Mammary epithelial cell (primary cell): ENCODE measurements around the gene G6PC3.

Experiments used
- EZH2 ChIP-seq: IDR thresholded peaks from 2 replicates; pipeline ENCODE4 v1.6.1; 2012; ENCODE audit warnings: low read length, inconsistent platforms, borderline replicate concordance
- TF ChIP-seq, protein P1 (sequence below), 2 donors: IDR thresholded peaks in 1 of 2; conservative IDR thresholded peaks in 1 of 2; 2 replicates each; pipeline ENCODE4 v1.5.1; 2011 to 2012; ENCODE audit warnings: inconsistent platforms in 2 of 2, low read length in 2 of 2, mild to moderate bottlenecking in 2 of 2, control low read depth in 1 of 2, low read depth in 1 of 2; ENCODE audit not compliant: insufficient read depth in 1 of 2; ENCODE audit errors: extremely low read depth in 1 of 2

DNA sequence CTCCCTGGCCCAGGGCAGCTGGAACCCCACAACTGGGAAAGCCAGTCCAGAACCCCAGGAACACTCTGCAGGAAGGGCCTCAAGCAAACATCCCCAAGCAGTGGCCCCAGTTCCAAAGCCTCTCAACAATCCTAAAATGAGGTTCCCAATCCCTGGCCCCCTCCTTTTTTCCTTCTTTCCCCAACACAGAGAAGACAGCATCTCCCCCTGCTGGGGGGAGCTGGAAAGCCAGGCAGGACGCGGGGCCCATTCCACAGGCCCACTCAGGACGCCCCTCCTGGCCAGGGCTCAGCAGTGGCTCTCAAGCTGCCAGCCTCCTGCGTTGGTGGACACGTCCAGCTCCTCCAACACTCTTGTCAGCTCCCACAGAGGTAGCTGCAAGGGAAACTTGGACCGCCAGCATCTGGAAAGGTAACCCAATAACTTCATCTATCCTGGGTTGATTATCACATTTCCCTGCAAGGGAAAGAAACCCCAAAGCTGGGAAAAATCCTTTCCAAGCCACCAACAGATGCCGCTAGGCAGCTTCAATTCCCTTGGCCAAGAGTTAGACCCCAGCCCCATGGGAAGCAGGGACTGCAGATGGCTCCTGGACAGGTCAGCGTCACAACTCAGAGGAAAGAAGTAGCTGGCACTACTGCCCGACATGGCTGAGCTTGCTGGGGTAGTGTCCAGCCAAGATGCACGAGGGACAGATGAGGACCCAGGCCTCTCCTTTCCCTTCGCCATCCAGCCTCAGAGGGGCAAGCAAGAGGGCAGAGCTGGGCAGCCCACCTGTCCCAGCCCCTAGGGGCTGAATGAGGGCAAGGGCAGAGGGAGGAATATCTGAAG lies 45.3 kb downstream of the G6PC3 start:
- TF ChIP-seq EZH2, result no peak
- TF ChIP-seq, protein P1, sequence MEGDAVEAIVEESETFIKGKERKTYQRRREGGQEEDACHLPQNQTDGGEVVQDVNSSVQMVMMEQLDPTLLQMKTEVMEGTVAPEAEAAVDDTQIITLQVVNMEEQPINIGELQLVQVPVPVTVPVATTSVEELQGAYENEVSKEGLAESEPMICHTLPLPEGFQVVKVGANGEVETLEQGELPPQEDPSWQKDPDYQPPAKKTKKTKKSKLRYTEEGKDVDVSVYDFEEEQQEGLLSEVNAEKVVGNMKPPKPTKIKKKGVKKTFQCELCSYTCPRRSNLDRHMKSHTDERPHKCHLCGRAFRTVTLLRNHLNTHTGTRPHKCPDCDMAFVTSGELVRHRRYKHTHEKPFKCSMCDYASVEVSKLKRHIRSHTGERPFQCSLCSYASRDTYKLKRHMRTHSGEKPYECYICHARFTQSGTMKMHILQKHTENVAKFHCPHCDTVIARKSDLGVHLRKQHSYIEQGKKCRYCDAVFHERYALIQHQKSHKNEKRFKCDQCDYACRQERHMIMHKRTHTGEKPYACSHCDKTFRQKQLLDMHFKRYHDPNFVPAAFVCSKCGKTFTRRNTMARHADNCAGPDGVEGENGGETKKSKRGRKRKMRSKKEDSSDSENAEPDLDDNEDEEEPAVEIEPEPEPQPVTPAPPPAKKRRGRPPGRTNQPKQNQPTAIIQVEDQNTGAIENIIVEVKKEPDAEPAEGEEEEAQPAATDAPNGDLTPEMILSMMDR (conservative IDR thresholded peaks at IDR 0.05 in 1 of 2, IDR thresholded peaks at IDR 0.05 in 1 of 2; ENCODE audit: extremely low read depth in 1 of 2, insufficient read depth in 1 of 2, low read depth in 1 of 2, low read length in 2 of 2), result peak; percentile 70 to 78
